Measurements from ENCODE around the gene LRRC71. TPM values are rescaled to one million over a fixed set of nuclear protein-coding genes. Genes with fewer than 3 reads are reported as not detected.

LRRC71 gene
- total RNA-seq, 1 donor from 2014 or later: not detected

DNA sequence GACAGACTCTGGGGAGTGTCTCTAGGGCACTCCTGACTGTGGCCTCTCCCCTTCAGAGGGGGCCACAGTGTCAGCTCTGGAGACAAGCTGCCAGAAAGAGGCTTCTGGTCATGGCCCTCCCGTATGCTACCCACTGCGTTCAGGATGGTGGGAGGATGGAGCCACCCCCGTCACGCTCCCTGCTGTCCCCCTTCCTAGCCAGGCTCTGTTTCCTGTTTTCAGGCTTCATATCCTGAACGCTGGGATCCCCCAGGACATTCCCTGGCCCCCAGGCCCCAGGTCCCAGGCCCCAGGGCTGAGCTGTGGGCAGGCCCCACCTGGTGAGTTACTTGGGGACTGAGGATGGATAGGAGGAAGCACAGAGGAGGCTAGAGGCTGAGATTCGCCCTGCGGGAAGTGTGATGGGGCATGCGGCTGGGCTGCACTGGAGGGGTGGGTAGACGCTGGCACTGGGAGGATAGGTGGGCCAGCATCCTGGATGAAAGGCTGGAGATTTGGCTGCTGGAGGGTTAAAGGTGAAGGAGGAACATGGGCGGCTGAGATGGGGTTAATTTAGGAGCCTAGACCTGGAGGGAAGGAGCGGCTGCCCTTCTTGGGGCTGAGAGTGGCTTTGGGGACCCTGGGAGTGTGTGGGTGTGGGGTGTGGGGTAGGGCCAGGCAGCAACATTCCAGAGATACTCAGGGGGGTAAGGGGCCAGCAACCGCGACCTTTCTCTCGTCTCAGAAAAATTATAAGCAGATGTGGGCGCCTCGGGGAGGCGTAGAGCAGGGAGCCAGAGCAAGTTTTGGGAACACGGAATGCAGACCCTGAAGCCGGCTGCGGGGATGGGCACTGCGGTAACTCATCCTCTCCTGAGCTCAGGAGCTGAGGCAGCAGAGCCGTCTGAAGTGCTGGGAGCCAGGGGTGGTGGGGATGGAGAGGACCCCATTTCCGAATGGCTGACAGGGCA lies 18.2 kb upstream of the LRRC71 start:
- DNase-seq (ENCODE audit: low spot score, unreplicated experiment): no peak
- Mint-ChIP-seq H3K36me3 (ENCODE audit: insufficient read depth) (no peaks in the 10 kb centered on the region), H3K27me3 (peaks cover 65% of the 10 kb centered on the region), H3K4me1 (ENCODE audit: low read depth) (no peaks in the 10 kb centered on the region), H3K27ac (no peak overlapping the region), H3K4me3 (ENCODE audit: low read depth) (no peak overlapping the region), H3K9me3 (ENCODE audit: low read depth) (no peaks in the 10 kb centered on the region)
- no peak for TF ChIP-seq CTCF (IDR thresholded peaks at IDR 0.05; ENCODE audit: unreplicated experiment)

DNA sequence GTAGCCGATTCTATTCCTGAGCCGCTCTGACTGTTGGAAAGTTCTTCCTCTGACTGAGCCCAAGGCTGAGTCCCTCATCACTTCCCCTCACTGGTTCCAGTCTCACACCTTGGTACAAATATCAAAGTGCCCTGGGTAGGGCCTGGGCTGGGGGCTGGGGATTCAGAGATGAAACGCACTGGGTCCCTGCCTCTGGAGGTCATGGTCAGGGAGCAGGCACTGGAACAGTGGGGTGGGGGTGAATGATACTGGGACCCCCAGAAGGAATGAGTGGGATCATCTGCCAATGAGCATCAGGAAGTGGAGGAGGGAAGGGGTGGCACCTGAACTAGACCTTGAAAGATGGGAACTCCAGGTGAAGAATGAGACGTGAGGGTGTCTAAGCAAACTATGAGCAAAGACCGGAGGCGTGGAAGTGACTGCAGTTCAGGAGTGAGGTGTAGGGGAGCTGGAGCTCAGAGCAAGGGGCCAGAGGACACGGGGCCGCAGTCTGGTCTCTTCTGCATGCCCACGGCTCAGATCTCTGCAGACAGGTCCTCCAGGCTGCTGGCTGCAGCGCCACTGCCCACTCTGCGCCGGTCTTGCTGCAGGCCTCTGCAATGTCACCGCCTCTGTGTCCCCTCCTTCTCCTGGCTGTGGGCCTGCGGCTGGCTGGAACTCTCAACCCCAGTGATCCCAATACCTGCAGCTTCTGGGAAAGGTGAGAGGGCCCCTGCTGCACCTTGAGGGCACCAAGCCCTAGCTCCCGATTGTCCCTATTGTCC lies 16.9 kb upstream of the LRRC71 start:
- H3K27me3 Mint-ChIP-seq: peaks cover 56% of the 10 kb centered on the region
- TF ChIP-seq CTCF (IDR thresholded peaks at IDR 0.05; ENCODE audit: unreplicated experiment): no peak
- H3K36me3 Mint-ChIP-seq (ENCODE audit: insufficient read depth): no peaks in the 10 kb centered on the region
- no peaks in the 10 kb centered on the region for H3K9me3 Mint-ChIP-seq (ENCODE audit: low read depth)
- no peak for DNase-seq (ENCODE audit: low spot score, unreplicated experiment)
- H3K4me1 Mint-ChIP-seq (ENCODE audit: low read depth): no peaks in the 10 kb centered on the region
- no peak overlapping the region for H3K27ac Mint-ChIP-seq
- H3K4me3 Mint-ChIP-seq (ENCODE audit: low read depth): no peak overlapping the region

GRCh38 chr1:156904187-156904959 lies 16.1 kb upstream of the LRRC71 start:
- H3K4me1 Mint-ChIP-seq (ENCODE audit: low read depth): no peaks in the 10 kb centered on the region
- no peaks in the 10 kb centered on the region for H3K36me3 Mint-ChIP-seq (ENCODE audit: insufficient read depth)

DNA sequence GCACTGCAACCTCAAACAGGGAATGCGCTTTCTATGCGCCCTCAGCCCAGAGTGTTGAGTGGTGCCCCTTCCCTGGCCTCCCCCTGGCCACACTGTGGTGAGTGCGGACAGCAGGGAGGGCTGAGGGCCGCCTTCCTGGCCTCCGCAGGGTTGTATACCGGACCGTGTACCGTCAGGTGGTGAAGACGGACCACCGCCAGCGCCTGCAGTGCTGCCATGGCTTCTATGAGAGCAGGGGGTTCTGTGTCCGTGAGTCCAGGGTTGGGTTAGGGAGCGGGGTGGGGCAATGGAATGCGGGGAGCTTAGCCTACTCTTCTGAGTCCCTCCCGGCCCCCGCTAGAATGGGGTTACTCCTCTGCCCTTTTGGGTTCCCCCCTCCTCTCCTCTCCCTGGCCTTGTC lies 15.3 kb upstream of the LRRC71 start:
- no peaks in the 10 kb centered on the region for H3K9me3 Mint-ChIP-seq (ENCODE audit: low read depth)

More at GRCh38 chr1:156904187-156904959, 16.1 kb upstream of the LRRC71 start:
- no peak for TF ChIP-seq CTCF (IDR thresholded peaks at IDR 0.05; ENCODE audit: unreplicated experiment)
- H3K9me3 Mint-ChIP-seq (ENCODE audit: low read depth): no peaks in the 10 kb centered on the region
- H3K4me3 Mint-ChIP-seq (ENCODE audit: low read depth): no peak overlapping the region
- DNase-seq (ENCODE audit: low spot score, unreplicated experiment): no peak
- H3K27me3 Mint-ChIP-seq: peaks cover 56% of the 10 kb centered on the region
- no peak overlapping the region for H3K27ac Mint-ChIP-seq

More for the DNA sequence above, 15.3 kb upstream of the LRRC71 start:
- TF ChIP-seq CTCF (IDR thresholded peaks at IDR 0.05; ENCODE audit: unreplicated experiment): no peak
- Mint-ChIP-seq H3K27ac (no peak overlapping the region), H3K4me3 (ENCODE audit: low read depth) (no peak overlapping the region), H3K27me3 (peaks cover 50% of the 10 kb centered on the region), H3K36me3 (ENCODE audit: insufficient read depth) (no peaks in the 10 kb centered on the region), H3K4me1 (ENCODE audit: low read depth) (no peaks in the 10 kb centered on the region)
- no peak for DNase-seq (ENCODE audit: low spot score, unreplicated experiment)
